ENCODE results near the gene GFER.

GFER gene

DNA sequence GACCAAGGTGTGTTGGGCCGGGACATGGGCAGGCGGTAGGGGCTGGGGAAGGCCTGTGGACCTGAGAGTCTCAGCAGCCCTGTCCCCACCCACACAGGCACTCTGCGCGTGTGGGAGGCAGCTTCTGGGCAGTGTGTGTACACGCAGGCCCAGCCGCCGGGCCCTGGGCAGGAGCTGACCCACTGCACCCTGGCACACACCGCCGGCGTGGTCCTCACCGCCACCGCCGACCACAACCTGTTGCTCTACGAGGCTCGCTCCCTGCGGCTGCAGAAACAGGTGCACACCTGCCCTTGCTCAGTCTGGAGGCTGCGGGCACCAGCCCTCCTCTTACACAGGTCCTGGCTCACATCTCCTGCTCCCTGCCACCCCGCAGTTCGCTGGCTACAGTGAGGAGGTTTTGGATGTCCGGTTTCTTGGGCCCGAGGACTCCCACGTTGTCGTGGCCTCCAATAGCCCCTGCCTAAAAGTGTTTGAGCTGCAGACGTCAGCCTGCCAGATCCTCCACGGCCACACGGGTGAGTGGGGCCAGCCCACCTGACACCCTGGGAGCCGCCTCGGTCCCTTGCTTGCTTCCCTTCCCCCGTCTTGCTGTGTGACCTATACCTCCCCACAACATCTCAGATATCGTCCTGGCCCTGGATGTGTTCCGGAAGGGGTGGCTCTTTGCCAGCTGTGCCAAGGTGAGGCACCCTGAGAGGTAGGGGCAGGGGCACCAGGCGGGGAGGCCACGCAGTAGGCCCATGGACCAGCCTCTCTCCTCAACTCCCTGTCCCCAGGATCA, 8.4 kb upstream of the GFER start:
- DNase-seq = no peak

DNA sequence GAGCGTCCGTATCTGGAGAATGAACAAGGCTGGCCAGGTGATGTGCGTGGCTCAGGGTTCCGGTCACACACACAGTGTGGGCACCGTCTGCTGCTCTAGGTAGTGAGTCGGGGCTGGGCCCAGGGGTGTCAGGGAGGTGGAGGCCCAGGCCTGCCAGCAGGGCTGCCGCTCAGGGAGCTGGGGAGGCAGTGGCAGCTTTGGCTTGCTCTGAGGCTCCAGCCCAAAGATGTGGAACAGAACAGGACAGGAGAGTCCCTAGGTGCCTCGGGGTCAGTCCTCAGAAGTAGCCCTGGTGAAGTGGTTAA, 7.8 kb upstream of the GFER start:
- no peak for DNase-seq

DNA sequence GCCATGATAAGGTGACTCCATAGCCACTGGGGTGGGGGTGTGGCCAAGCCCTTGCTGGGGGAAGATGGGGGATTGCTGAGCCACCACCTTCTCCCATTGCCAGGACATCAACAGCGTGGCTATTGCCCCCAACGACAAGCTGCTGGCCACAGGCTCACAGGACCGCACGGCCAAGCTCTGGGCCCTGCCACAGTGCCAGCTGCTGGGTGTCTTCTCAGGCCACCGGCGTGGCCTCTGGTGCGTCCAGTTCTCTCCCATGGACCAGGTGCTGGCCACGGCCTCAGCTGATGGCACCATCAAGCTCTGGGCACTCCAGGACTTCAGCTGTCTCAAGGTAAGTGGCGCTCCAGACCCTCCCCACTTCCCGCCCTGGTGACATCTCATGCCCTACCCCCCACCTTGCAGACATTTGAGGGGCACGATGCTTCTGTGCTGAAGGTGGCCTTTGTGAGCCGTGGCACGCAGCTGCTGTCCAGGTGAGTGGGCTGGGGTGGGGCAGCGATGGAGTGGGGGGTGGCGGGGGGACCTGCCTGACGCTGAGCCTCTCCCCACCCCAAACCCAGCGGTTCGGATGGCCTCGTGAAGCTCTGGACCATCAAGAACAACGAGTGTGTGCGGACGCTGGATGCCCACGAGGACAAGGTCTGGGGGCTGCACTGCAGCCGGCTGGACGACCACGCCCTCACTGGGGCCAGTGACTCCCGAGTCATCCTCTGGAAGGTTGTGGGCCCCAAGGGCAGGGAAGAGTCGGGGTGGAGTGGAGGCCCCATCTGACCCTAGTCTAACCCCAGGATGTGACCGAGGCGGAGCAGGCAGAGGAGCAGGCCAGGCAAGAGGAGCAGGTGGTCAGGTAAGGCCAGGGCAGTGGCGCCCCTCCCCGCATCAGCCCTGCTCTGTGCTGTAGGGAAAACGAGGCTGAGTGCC, 6.8 kb upstream of the GFER start:
- DNase-seq = no peak

DNA sequence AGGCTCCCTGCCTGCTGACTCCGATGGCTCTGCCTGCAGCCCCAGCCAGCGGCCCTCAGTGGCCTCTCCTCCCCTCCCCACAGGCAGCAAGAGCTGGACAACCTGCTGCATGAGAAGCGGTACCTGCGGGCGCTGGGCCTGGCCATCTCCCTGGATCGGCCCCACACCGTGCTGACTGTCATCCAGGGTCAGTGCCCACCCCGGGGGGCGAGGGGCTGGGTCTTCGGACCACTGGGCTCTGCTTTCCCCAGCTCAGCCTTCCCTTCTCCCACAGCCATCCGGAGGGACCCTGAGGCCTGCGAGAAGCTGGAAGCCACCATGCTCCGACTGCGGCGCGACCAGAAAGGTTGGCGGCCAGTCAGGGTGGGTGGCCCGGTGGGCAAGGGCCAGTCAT, 6.1 kb upstream of the GFER start:
- DNase-seq = no peak

DNA sequence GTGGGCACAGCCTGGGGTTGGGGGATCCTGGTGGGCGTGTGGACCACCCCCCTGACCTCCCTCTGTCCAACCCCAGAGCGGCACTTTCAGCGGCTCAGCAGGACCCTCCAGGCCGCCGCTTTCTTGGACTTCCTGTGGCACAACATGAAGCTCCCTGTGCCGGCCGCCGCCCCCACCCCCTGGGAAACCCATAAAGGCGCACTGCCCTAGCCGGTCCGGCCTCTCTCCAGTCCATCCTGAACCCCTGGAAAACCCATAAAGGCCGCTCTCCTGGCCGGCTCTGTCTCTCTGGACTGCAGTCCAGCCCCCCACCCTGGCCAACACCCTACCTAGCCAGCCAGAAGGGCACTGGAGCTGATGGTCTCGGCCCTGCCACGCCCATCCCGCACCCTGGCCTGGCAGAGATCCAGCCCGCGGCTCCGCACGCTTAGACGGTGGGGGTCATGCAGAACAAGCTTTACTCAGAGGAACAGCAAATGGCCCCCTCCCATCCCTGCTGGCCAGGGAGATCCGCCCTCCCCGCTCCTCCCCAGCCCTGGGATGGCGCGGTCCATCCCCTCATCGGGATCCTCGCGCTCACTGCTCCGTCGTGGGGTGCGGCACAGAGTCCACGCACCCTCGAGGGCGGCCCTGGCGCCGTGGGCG, 5.4 kb upstream of the GFER start:
- no peak for DNase-seq

DNA sequence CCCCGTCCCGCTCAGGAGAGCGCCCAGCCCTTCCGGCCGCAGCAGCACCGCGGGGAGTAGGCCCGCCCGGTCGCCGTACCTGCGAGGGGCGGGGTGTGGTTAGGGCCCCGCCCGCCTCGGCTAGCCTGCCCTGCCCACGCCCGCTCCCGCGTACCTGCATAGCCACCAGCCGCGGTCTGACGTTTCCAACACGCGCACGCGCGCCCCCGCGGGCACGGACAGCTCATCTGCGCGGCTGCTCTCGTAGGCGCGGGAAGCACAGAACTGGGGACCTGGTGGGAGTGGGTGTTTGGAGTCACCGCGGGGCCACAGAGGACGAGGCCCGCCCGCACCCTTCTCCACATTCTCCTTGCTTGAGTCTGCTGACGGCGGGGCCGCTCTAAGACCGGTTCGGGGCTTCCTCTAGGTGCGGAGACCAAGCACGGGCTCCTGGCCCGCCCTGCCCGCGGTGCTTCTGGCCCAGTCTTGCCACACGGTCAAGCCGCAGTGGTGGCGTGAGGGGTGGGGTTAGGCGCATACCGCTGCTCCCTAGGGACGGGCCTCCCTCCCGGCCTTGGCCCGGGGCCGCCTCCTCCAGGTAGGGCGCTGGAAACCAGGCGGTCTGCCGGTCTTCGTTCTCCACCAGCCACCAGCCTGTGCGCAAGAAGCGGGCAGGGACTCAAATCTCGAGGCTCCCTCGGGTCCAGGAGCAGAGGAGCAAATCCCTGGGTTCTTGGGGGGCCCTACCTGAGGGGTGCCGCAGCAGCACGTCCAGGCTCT, 4.5 kb upstream of the GFER start:
- DNase-seq = no peak

DNA sequence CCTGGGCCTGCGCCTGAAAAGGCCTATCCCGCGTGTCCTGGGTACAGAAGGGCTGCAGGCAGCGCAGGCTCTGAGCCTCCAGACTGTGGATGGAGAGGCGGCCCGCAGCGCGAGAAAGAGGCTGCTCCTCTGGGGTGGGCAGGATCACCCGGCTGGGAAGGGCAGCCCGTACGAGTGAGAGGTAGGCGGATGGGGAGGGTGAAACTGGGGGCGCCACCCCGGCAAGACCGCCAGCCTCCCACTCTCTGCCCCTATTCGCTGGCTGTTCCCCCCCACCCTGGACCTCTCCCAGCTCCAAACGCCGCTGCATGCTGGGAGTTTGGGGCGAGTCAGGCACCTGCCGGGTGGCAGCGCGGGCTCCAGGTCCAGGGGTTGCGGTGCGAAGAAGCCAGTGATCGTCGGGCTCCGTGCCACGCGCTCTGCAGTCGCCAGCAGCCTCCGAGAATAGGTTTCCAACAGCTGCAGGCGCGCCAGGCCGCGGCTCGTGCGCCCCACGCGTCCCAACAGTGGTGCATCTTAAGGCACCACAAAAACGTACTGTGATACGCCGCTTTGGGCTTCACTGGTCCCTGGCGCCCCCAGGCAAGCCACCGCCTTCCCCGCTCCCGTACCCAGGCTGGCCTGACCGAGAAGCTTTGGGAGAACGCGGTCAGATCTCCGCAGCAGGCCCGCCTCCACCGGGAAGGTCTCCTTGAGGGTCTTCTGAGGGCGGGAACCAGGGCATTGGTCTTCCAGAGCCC, 3.8 kb upstream of the GFER start:
- no peak for DNase-seq

DNA sequence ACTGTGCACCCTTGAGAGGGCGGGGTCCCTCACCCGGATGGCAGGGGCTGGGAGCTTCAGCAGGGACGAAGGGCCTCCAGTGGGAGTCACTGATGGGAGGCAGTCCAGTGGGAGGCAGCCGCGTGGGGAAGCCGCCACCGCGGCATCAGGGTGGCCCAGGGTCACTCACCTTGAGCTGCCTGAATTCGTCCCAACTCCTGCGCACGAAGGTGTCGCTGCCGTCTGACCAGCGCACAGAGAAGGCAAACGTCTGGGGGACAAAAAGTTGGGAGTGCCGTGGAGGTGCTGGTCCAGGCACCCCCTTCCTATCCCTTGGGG, 3.3 kb upstream of the GFER start:
- no peak for DNase-seq

DNA sequence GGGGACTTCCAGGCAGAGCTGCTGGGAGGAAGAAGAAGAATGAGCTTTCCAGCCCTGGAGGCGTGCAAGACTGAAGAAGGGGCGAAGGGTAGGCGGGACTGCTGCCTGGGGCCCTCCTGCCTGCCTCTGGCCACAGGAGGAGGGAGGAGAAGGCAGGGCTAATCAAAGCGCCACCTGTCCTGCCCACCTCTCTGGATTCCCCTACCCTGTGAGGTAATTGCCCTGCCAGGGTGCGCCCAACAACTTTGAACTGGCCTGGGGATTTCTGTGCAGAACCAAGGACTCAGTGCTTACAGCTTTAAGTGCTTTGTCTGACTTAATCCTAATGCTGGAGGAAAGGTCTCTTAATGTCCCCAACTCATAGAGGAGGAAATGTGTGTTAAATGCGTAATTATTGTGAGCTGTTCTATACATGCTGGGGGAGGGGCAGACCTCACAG, 2.6 kb upstream of the GFER start, which contains the start of gene NOXO1:
Gene NOXO1, minus strand, starts transcription at position 72 of the 439 bp plus-strand sequence. CDS start 290 bp downstream, outside the sequence.
- no peak for DNase-seq

DNA sequence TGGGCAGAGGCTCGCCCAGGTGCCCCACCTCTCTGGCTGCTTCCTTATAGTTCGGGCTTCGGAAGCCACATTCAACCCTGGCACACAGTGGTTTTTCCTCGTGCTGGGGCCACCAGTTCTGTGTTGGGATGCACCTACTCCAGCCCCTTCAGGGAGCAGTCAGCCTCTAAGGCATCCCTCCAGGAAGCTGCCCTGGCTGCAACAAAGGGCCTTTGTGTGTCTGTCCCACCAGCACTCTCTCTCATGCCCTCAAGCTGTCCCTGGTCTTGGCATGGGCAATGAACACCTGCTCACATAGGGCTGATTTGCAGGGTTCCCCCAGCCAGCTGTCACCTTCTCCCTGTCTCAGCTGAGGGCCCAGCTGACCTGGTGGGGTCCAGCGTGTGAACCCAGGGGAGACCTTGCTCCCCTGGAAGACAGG, 2.0 kb upstream of the GFER start:
- no peak for DNase-seq

DNA sequence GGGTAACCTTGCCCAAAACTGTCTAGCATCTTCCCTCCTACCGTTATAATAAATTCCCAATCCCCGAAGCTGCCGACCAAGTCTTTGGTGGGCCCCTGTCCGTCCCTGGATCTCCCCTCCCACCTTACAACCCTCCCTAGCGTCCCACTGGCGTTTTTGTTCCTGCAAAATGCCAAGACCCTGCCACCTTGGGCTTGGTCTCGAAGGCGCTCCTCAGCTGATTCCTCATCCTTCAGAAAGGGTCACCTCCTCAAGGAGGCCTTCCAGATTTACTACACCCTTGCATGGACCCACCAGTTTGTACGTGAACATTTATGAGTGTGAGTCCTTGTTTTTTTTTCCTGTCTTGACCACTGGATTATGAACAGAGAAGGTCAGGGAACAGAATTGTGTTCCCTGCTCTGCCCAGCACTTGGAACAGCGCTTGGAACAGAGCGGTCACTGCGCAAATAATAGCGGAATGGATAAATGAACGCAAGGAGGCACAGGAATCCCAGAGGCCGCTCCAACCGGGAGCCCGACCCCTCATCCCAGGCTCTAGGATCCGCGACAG, 926 bp upstream of the GFER start:
- no peak for DNase-seq

DNA sequence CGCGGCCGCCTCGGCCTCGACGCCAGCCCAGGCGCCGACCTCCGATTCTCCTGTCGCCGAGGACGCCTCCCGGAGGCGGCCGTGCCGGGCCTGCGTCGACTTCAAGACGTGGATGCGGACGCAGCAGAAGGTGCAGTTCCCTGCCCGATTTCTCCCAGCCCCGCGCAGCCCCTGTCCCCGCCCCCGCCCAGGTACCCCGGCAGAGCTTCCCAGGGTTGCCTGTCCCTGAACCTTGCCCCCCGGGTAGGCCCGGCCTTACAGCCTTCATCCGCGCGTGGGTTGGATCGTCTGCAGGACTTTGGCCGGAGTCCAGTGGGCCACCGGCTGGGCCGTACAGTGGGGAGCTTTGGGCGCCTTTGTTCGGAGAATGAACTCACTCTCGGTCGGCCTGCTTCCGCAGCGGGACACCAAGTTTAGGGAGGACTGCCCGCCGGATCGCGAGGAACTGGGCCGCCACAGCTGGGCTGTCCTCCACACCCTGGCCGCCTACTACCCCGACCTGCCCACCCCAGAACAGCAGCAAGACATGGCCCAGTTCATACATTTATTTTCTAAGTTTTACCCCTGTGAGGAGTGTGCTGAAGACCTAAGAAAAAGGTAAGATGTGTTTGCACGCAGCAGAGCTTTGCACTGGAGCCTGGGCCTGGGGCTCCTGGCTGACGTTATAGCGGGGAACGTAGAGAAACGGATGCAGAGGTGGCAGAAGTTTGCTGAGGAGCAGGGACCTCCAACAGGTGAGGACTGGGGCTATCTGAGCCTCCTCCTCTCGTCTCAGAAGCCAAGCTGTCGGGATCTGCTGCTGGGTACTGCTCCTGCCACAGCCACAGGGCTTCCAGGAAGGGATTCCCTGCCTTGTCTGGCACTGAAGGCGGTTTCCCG, 593 bp downstream of the GFER start:
- DNase-seq = no peak

DNA sequence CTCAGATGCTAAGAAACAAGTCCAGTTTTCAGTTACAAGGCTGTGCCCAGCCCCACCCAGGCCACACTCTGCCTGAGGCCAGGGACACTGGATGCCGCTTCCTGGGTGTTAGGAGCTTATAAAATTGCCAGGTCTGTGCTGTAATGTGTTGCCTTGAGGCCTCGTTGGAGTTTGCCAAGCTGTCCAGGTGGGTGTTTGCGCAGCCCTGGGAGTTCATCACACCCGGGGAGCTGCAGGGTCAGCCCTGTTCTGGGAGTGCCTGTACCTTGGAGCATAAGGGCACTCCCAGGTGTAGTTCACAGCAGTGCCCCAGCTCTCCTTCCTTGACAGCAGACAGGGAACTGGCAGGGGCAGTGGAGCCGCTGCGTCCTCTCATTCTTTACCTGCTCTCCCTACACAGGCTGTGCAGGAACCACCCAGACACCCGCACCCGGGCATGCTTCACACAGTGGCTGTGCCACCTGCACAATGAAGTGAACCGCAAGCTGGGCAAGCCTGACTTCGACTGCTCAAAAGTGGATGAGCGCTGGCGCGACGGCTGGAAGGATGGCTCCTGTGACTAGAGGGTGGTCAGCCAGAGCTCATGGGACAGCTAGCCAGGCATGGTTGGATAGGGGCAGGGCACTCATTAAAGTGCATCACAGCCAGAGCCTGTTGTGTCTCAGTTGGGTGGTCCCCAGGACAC, 1.6 kb downstream of the GFER start:
- DNase-seq = no peak

DNA sequence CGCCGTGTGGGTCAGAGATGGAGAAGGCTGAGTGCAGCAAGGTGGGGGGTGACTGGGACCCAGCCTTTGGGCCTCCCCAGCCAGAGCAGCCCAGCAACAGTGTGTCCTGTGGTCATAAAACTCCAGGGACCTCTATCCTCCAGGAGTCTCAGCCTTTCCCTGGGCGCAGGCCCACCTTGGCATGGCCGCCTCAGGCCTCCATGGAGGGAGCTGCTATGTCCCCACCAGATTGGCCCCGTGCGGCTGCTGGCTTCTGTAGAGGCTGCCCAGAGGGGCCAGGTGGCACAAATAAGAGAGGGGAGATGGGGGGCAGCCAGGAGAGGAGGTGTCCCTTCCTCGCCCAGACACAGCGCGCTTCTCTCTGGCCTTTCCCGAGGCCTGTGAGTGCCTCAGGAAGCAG, 3.2 kb downstream of the GFER start:
- no peak for DNase-seq

DNA sequence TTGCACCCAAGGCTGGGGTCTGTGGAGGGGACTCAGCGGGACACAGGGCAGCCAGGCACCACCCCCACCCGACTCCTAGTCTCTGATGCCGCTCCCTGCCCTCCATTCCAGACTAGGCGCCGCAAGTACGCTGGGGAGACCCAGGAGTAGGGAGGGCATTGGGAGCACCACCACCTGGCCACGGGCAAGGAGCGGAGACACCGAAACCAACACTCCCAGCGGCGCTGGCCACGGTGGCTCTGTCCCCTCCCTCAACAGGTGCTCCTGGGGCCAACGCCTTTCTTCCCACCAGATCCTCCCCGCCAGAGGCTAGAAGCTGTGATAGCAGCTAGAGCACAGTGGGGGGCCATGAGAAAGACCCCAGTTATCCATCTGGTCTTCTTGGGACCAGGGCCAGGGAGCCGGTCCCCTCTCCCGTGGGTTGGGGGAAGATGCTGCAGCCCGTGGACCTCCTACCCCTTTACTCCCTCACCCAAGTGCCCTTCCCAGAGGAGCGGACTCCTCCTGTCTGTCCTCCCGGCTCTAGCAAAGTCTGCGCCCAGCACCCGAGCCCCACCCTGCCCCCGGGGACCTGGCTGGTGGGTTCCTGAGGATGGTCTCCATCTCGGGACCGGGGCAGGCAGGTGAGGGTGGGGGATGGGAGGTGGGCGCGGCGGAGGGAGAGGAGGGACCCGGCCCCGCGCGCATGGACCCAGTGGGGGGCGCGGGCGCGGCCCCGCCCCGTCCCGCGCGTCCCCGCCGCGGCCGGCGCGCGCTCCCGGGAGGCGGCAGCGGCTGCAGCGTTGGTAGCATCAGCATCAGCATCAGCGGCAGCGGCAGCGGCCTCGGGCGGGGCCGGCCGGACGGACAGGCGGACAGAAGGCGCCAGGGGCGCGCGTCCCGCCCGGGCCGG, 5.5 kb downstream of the GFER start, which contains the start of gene SYNGR3:
Gene SYNGR3, plus strand, starts transcription at position 762 of the 892 bp plus-strand sequence. CDS start 133 bp downstream, outside the sequence.
- no peak for DNase-seq

DNA sequence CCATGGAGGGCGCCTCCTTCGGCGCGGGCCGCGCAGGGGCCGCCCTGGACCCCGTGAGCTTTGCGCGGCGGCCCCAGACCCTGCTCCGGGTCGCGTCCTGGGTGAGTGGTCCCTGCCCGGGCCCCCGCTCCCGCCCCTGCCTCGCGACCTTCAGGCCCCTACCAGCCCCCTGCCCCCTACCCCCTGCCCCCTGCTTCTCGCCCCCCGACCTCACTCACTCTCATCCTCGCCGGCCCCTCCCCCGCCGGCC, 6.0 kb downstream of the GFER start:
- no peak for DNase-seq

DNA sequence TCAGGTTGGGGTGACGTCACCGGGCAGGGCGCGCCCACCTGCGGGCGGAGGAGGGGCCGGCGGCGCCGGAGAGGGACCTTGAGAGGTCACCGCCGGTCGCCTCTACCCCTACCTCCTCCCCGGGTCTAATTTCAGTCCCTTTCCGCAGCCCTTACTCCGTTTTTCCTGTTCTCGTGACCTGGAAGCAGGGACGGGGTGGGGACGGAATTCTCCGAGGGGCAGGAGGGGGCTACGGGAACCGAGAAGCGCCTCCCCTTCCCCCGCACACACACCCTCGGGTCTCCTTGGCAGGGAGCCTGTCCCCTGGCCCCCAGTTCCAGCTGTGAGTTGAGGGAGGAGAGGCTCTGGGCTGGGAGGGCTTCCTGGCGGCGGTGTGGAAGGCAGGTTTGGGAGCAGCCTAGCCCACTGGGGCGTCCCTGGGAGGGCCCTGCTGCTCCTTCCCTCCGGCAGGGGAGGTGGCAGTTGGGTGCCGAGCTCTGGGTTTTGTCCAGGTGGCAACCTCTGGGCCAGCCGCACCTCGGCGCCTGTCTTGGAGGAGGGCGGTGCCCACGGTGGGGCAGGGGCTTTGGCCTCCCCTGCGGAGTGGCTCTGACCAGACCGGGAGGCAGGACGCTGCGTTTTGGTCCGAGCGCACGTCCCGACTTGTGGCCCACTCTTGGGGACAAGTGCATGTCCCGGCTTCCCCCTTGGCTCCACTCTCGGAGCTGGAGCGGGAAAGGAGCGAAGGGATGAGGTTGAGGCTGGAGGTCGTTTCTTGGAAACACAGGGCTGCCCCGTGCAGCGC, 6.5 kb downstream of the GFER start:
- no peak for DNase-seq

DNA sequence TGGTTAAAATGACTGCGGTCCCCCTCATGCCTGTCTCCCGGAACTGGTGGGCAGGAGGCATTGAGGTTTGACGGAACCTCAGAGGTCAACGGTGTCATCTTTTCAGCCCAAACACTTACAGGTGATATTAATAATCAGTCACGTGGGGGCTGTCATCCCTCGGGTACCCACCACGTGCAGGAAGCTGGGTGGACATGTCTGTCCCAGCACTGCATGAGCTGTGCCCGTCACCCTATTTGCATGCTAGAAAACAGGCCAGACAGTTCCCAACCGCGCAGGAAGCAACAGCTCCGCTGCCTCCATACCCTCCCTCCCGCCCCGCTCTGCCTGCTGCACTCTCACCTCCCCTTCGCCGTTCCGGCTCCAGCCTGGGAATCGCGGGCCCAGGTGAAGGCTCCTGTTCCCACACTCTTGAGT, 7.2 kb downstream of the GFER start:
- no peak for DNase-seq

DNA sequence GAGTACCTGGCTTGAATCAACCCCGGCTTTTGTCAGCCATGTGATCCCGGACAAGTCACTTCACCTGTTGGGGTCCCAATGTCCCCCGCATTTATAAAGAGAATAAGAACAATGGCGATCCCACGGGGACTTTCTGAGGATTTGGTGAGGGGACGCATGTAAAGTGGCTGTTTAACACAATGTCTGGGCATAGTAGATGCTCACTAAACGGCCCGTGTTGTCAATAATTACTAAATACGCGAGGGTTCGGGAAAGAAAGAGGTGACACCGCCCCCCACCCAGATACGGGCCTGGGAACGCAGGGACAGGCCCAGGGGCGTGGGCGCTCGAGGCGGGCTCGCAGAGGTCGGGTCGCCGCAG, 7.6 kb downstream of the GFER start:
- no peak for DNase-seq

Data from kidney glomerular epithelial cell (primary cell).